Stimulated activated CD4-positive, alpha-beta T cell treated with anti-CD3 and anti-CD28 coated beads, Interleukin-4, amount 100 ng/mL, for 1 hour (primary cell): ENCODE data around the gene ROR2.

Experiments
- DNase-seq: peaks from one replicate; pipeline ENCODE4 v3.0.0-alpha.2; 2020

The ROR2 gene

GRCh38 chr9:91710158-91710557 lies 239.9 kb downstream of the ROR2 start:
- no peak for DNase-seq

GRCh38 chr9:91705386-91705785 lies 244.6 kb downstream of the ROR2 start:
- DNase-seq, result no peak

GRCh38 chr9:91700475-91700874 lies 249.6 kb downstream of the ROR2 start:
- DNase-seq, result no peak

- no peak for DNase-seq
These were observed 251.8 kb downstream of the ROR2 start for GRCh38 chr9:91698266-91698665.

DNA sequence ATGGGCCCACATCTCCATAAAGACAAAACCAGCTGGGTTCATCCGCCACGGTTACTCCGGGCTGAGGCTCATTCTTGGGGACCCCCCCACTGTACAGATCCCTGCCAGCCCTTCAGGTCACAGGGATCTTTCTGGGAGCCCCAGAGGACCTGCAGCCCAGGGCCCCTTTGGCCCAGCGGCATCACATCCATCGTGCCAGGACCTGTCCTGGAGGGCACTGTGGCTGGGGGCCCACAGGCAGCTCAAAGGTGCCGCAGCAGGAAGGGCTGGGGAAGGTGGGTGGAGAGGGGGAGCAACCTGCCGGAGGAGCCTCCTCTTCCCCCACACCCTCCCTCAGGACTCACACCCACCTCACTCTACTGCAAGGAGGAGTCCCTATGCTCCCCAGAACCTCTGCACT lies 252.8 kb downstream of the ROR2 start:
- DNase-seq, result no peak

- DNase-seq, result no peak
These were observed 255.8 kb downstream of the ROR2 start for GRCh38 chr9:91694081-91694870.

DNA sequence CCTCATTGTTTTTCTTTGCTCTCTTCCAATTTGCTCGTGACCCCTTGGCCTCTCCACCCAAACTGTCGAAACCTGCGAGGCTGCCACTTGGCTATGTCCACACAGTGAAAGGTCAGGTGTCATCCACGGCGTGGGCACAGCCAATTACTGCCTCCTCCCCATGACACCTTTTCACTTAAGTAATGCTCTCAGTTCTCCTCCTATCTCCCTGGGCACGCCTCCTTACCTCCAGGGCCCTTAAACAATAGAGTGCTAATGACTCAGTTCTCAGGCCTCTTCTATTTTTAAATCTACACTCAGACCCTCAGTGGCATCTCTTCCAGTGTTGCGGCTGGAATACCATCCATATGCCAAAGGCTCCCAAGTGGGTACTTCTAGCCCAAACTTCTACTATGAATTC lies 256.8 kb downstream of the ROR2 start:
- DNase-seq, result no peak

DNA sequence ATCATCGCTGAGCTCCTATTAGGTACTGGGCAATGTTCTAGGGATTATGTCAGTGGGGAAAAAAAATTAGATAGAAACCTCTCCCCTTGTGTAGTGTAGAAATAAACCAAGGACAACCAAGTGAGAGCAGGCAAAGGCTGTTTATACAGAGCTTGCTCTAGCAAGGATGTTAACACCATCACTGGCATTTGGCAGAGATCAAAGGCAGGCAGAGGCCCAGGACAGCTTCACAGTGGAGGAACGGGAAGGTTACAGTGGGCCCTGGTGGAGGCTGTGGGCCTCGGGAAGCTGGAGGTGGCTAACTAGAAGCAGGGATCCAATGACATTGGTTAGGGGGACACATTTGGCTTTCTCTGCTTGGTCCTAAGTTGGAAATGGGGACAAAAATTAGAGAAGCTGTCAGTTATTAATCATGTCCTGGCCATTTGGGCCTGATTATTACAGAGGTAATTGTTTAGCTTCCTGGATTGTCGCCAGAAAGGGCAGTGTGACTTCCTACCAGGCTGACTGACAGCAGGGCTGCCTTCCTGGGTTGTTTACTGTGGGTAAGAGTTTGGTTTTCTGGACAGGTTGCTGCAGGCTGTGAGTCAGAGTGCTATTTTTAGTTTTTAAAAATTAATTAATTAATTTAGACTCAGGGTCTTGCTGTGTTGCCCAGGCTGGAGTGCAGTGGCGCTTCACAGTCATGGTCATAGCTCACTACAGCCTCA lies 259.3 kb downstream of the ROR2 start:
- DNase-seq, result no peak

DNA sequence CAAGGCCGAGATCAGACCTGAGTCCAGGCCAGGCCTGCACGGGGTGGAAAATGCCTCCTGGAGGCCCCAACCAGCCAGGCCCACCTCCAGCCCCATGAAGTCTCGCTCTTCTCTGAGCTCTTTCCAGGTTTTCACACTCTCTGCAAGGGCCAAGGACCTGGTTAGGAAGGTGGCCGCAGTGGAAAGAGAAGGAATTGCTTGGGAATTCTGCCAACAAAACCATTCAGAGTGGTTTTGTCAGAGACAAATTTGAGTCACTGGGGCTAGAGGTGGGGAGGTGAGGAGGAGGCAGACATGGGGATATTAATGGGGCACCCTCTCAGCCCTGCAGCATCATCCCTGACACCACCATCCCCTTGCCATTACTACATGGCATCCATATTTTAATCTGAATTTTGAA lies 261.0 kb downstream of the ROR2 start:
- DNase-seq, result no peak

DNA sequence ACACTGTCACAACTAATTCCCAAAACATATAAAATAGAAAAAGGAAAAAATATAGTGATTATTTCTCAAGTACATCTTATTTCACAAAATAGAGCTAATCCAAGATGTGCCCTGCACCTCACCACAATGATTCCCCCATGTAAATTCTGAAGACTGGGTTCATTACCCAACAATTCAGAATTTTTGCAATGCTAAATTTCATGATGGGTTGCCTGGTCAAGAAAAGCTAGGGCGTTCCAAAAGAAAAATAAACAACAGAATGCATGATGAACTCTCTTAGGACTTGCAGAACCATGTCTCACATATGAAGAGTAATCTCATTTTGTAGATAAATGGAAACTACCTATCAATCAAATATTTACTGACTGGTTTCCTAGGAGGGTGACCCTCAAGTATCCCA lies 266.8 kb downstream of the ROR2 start:
- no peak for DNase-seq

GRCh38 chr9:91682806-91683205 lies 267.2 kb downstream of the ROR2 start:
- DNase-seq, result no peak

- peak; percentile 72 for DNase-seq
These were observed 268.3 kb downstream of the ROR2 start for GRCh38 chr9:91681461-91682305.

DNA sequence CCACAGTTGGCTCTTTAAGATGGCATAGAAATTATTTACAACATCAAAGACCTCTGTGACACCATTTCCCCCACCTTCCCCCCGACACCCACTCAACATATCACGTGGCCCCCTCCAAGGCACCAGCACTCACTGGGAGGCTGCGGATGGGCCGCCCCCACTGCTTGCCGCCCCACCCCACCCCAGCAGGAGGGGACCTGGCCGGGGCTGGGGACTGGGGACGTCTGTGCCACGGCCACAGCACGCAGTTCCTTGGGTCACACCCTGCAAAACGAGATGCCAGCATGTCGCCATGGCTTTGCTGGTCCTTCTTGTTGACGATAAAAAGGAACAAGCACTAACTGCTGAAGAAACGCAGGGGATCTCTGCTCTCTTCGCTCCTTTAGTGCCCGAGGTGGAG lies 269.0 kb downstream of the ROR2 start:
- no peak for DNase-seq

GRCh38 chr9:91680106-91680505 lies 269.9 kb downstream of the ROR2 start:
- DNase-seq, result no peak

DNA sequence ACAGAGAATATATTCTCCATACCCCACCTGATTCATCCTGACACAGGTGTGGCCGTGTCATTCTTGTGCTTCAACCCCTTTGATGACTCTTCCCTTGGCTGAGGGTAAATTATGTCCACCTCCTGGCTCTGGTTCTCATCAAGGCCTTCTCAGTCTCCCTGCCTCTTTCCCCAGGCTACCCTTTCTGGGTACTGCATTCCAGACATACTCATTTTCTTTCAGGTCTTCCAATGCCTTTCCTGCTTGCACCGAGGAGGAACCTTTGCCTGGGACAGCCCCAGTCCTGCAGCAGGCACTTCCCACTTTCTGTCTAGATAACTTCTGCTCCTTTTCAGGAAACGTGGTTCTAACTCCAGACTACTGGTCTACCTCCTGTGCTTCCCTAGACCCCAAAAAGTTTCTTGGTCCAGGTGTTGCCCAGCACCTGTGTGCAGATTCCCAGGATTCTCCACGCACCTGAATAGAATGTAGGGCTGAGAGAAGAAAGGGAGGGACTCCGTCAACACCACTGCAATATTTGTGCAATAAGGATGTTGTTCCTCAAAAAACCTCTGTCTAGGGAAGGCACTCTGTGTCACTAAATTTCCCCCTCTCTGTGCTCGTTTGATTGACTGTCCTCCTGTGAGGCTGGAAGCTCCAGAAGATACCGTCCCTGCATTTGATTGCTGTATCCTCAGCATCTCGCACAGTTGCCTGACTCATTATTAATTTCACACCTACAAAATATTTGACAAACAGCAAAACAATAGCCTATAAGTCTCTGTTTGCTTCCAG lies 271.0 kb downstream of the ROR2 start:
- no peak for DNase-seq

GRCh38 chr9:91677822-91678436 lies 272.1 kb downstream of the ROR2 start:
- DNase-seq, result no peak

- no peak for DNase-seq
These were observed 272.7 kb downstream of the ROR2 start for GRCh38 chr9:91677331-91677730.

- DNase-seq, result no peak
These were observed 274.0 kb downstream of the ROR2 start for GRCh38 chr9:91676046-91676445.

- no peak for DNase-seq
These were observed 285.4 kb downstream of the ROR2 start for GRCh38 chr9:91664663-91665062.

- DNase-seq, result no peak
These were observed 286.2 kb downstream of the ROR2 start for GRCh38 chr9:91663858-91664257.

DNA sequence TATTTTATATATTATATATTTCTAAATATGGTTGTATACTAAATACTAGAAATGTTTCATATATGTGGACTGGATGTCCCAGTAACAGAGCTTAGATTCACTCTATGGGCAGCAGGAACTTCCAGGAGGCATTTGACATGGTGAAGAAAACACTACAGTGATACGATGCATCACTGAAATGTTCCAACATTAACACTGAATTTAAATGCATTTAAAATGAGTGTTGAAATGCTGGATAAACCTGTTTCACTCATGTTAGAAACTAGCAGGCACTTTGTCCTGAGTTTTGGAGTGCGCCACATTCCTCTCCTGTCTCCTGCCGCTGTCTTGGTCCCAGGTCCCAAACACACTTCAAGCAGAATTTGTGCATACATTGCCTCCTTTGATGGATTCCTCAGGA lies 288.6 kb downstream of the ROR2 start:
- DNase-seq, result no peak

DNA sequence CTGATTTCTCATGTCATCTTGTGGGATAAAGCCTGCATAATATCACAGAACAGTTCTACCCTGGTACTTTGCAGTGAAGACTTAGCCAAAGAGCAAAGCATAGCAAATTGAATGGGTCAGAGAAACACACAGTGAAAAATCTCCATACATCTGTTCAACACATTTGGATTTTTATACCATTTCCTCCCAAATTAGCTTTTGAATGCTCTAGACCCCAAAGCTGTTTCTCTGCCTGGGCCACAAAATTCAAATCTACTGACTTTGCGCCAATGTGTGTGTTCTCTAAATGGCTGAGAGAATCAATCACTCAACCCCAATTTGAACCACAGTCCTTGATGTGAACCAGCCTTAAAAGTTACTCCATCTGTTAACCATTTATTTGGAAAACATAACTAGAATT lies 289.5 kb downstream of the ROR2 start:
- no peak for DNase-seq
